Adipocyte (in vitro differentiated cells): Measurements from ENCODE around the gene GSTM4.
A peak's percentile ranks its signal among the peaks of the same experiment; 100 is the strongest.

Source experiments
- DNase-seq: peaks from one replicate; pipeline ENCODE4 v3.0.0-alpha.2; 2015; ENCODE audit warnings: low read depth
- H3K27me3 ChIP-seq: replicated peaks from 2 replicates; pipeline ENCODE4 v1.7.0; 2013; ENCODE audit warnings: mild to moderate bottlenecking, low read length, moderate library complexity; ENCODE audit not compliant: control insufficient read depth, insufficient read depth
- H3K36me3 ChIP-seq: 2 replicates; pipeline ENCODE4 v1.7.0; 2013; ENCODE audit warnings: low read length, mild to moderate bottlenecking, moderate library complexity; ENCODE audit not compliant: control insufficient read depth, insufficient read depth, severe bottlenecking
- H3K4me1 ChIP-seq: 2 replicates; pipeline ENCODE4 v1.7.0; 2013; ENCODE audit warnings: mild to moderate bottlenecking, low read length, moderate library complexity; ENCODE audit not compliant: control insufficient read depth, insufficient read depth
- H3K4me3 ChIP-seq: 2 replicates; pipeline ENCODE4 v1.7.0; 2013; ENCODE audit warnings: mild to moderate bottlenecking, low read length, moderate library complexity
- H3K9ac ChIP-seq: 2 replicates; pipeline ENCODE4 v1.7.0; 2013; ENCODE audit warnings: mild to moderate bottlenecking, low read length, moderate library complexity
- H3K9me3 ChIP-seq: 2 replicates; pipeline ENCODE4 v1.7.0; 2013; ENCODE audit warnings: mild to moderate bottlenecking, low read length, moderate library complexity; ENCODE audit not compliant: control insufficient read depth

The GSTM4 gene

GRCh38 chr1:109641861-109642260, 14.0 kb upstream of the GSTM4 start:
- no peaks in the 10 kb centered on the region for H3K9me3 ChIP-seq
- peaks cover 3% of the 10 kb centered on the region for H3K4me1 ChIP-seq
- H3K9ac ChIP-seq, result no peak overlapping the region
- no peak for DNase-seq
- H3K36me3 ChIP-seq, result no peaks in the 10 kb centered on the region
- no peak overlapping the region for H3K4me3 ChIP-seq
- no peaks in the 10 kb centered on the region for H3K27me3 ChIP-seq

- Histone ChIP-seq H3K36me3 (no peaks in the 10 kb centered on the region), H3K9me3 (no peaks in the 10 kb centered on the region), H3K4me1 (peaks cover 3% of the 10 kb centered on the region), H3K9ac (peak overlapping the region; percentile 35), H3K27me3 (no peaks in the 10 kb centered on the region), H3K4me3 (no peak overlapping the region)
- DNase-seq, result no peak
Observed at GRCh38 chr1:109642626-109643025, 13.3 kb upstream of the GSTM4 start.

- no peaks in the 10 kb centered on the region for H3K9me3 ChIP-seq
- H3K4me1 ChIP-seq, result peaks cover 3% of the 10 kb centered on the region
- H3K9ac ChIP-seq, result peak overlapping the region; percentile 66
- peak; percentile 64 for DNase-seq
- H3K4me3 ChIP-seq, result no peak overlapping the region
- no peaks in the 10 kb centered on the region for H3K27me3 ChIP-seq
- H3K36me3 ChIP-seq, result no peaks in the 10 kb centered on the region
Observed at GRCh38 chr1:109643385-109644230, 12.3 kb upstream of the GSTM4 start.

- no peak for DNase-seq
- H3K36me3 ChIP-seq, result no peaks in the 10 kb centered on the region
- no peak overlapping the region for H3K9ac ChIP-seq
- H3K27me3 ChIP-seq, result no peaks in the 10 kb centered on the region
- H3K4me1 ChIP-seq, result peaks cover 3% of the 10 kb centered on the region
- H3K4me3 ChIP-seq, result no peak overlapping the region
- no peaks in the 10 kb centered on the region for H3K9me3 ChIP-seq
Observed at GRCh38 chr1:109644670-109645069, 11.2 kb upstream of the GSTM4 start.

- peaks cover 5% of the 10 kb centered on the region for H3K27me3 ChIP-seq
- no peaks in the 10 kb centered on the region for H3K36me3 ChIP-seq
- no peaks in the 10 kb centered on the region for H3K9me3 ChIP-seq
- peak; percentile 66 for DNase-seq
- H3K4me3 ChIP-seq, result peak overlapping the region; percentile 78
- no peaks in the 10 kb centered on the region for H3K4me1 ChIP-seq
- H3K9ac ChIP-seq, result peak overlapping the region; percentile 70
Observed at GRCh38 chr1:109649491-109649914, 6.4 kb upstream of the GSTM4 start.

- Histone ChIP-seq H3K9ac (peak overlapping the region; percentile 70), H3K9me3 (no peaks in the 10 kb centered on the region), H3K4me1 (peaks cover 7% of the 10 kb centered on the region), H3K27me3 (peaks cover 5% of the 10 kb centered on the region), H3K4me3 (no peak overlapping the region), H3K36me3 (no peaks in the 10 kb centered on the region)
- peak; percentile 48 for DNase-seq
Observed at GRCh38 chr1:109650609-109651008, 5.3 kb upstream of the GSTM4 start.

- DNase-seq, result no peak
- Histone ChIP-seq H3K9ac (no peak overlapping the region), H3K9me3 (no peaks in the 10 kb centered on the region), H3K4me3 (no peak overlapping the region), H3K4me1 (peaks cover 13% of the 10 kb centered on the region), H3K36me3 (no peaks in the 10 kb centered on the region), H3K27me3 (peaks cover 5% of the 10 kb centered on the region)
Observed at GRCh38 chr1:109652402-109652801, 3.5 kb upstream of the GSTM4 start.

- Histone ChIP-seq H3K36me3 (no peaks in the 10 kb centered on the region), H3K4me3 (no peak overlapping the region), H3K4me1 (peaks cover 13% of the 10 kb centered on the region), H3K27me3 (peaks cover 5% of the 10 kb centered on the region), H3K9me3 (no peaks in the 10 kb centered on the region), H3K9ac (no peak overlapping the region)
- no peak for DNase-seq
Observed at GRCh38 chr1:109653306-109653705, 2.6 kb upstream of the GSTM4 start.

GRCh38 chr1:109654519-109654918, 1.4 kb upstream of the GSTM4 start:
- no peak overlapping the region for H3K4me3 ChIP-seq
- H3K27me3 ChIP-seq, result peaks cover 5% of the 10 kb centered on the region
- H3K4me1 ChIP-seq, result peaks cover 13% of the 10 kb centered on the region
- no peak overlapping the region for H3K9ac ChIP-seq
- no peaks in the 10 kb centered on the region for H3K9me3 ChIP-seq
- no peaks in the 10 kb centered on the region for H3K36me3 ChIP-seq
- DNase-seq, result no peak

GRCh38 chr1:109657395-109657794, 1.5 kb downstream of the GSTM4 start:
- no peak overlapping the region for H3K4me3 ChIP-seq
- H3K36me3 ChIP-seq, result peaks cover 6% of the 10 kb centered on the region
- no peaks in the 10 kb centered on the region for H3K27me3 ChIP-seq
- no peaks in the 10 kb centered on the region for H3K9me3 ChIP-seq
- H3K9ac ChIP-seq, result no peak overlapping the region
- peaks cover 13% of the 10 kb centered on the region for H3K4me1 ChIP-seq
- DNase-seq, result no peak

GRCh38 chr1:109657970-109658369, 2.1 kb downstream of the GSTM4 start:
- H3K4me3 ChIP-seq, result no peak overlapping the region
- no peak for DNase-seq
- H3K9me3 ChIP-seq, result no peaks in the 10 kb centered on the region
- no peaks in the 10 kb centered on the region for H3K27me3 ChIP-seq
- H3K4me1 ChIP-seq, result peaks cover 13% of the 10 kb centered on the region
- H3K36me3 ChIP-seq, result peaks cover 6% of the 10 kb centered on the region
- H3K9ac ChIP-seq, result no peak overlapping the region
